Measurements from ENCODE around the gene PYCARD.
"Not testable (repeated sequence)": the region's sequence is repeated elsewhere in the genome, so short reads cannot be mapped to it uniquely, and the experiment has no call there.

DNA sequence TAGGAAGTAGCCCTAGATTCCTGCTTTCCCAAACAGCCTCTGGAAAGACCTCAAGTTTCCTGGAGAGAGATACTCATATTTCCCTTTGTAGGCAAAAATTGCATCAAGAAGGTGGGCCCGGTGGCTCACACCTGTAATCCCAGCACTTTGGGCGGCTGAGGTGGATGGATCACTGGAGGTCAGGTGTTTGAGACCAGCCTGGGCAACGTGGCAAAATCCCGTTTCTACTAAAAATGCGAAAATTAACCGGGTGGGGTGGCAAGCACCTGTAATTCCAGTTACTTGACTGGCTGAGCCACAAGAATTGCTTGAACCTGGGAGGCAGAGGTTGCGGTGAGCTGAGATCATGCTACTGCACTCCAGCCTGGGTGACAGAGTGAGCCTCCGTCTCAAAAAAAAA lies 2.4 kb downstream of the PYCARD start:
- TF ChIP-seq, protein P1, sequence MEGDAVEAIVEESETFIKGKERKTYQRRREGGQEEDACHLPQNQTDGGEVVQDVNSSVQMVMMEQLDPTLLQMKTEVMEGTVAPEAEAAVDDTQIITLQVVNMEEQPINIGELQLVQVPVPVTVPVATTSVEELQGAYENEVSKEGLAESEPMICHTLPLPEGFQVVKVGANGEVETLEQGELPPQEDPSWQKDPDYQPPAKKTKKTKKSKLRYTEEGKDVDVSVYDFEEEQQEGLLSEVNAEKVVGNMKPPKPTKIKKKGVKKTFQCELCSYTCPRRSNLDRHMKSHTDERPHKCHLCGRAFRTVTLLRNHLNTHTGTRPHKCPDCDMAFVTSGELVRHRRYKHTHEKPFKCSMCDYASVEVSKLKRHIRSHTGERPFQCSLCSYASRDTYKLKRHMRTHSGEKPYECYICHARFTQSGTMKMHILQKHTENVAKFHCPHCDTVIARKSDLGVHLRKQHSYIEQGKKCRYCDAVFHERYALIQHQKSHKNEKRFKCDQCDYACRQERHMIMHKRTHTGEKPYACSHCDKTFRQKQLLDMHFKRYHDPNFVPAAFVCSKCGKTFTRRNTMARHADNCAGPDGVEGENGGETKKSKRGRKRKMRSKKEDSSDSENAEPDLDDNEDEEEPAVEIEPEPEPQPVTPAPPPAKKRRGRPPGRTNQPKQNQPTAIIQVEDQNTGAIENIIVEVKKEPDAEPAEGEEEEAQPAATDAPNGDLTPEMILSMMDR (IDR thresholded peaks at IDR 0.05): not testable (repeated sequence)
- TF ChIP-seq, protein P2, sequence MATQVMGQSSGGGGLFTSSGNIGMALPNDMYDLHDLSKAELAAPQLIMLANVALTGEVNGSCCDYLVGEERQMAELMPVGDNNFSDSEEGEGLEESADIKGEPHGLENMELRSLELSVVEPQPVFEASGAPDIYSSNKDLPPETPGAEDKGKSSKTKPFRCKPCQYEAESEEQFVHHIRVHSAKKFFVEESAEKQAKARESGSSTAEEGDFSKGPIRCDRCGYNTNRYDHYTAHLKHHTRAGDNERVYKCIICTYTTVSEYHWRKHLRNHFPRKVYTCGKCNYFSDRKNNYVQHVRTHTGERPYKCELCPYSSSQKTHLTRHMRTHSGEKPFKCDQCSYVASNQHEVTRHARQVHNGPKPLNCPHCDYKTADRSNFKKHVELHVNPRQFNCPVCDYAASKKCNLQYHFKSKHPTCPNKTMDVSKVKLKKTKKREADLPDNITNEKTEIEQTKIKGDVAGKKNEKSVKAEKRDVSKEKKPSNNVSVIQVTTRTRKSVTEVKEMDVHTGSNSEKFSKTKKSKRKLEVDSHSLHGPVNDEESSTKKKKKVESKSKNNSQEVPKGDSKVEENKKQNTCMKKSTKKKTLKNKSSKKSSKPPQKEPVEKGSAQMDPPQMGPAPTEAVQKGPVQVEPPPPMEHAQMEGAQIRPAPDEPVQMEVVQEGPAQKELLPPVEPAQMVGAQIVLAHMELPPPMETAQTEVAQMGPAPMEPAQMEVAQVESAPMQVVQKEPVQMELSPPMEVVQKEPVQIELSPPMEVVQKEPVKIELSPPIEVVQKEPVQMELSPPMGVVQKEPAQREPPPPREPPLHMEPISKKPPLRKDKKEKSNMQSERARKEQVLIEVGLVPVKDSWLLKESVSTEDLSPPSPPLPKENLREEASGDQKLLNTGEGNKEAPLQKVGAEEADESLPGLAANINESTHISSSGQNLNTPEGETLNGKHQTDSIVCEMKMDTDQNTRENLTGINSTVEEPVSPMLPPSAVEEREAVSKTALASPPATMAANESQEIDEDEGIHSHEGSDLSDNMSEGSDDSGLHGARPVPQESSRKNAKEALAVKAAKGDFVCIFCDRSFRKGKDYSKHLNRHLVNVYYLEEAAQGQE (IDR thresholded peaks at IDR 0.05; ENCODE audit: insufficient read depth in 1 of 2, low read depth in 2 of 2, low read length in 1 of 2): not testable (repeated sequence)
- not testable (repeated sequence) for TF ChIP-seq POLR2AphosphoS5 (IDR thresholded peaks at IDR 0.05; ENCODE audit: low read depth, low read length); SIN3A (IDR thresholded peaks at IDR 0.05; ENCODE audit: borderline replicate concordance, insufficient read depth, low read depth, low read length); TCF7L2 (IDR thresholded peaks at IDR 0.05; ENCODE audit: low read depth, low read length)

Measured in Panc1 (cell line).